H54 (cell line): ENCODE data around the gene H2AZ2.
"Not testable (repeated sequence)": the region's sequence is repeated elsewhere in the genome, so short reads cannot be mapped to it uniquely, and the experiment has no call there.

ENCODE experiments used
- DNase-seq: peaks from one replicate; pipeline ENCODE4 v3.0.0; 2011; ENCODE audit warnings: low spot score, mixed read lengths; ENCODE audit not compliant: insufficient read length
- FAIRE-seq: peaks from 3 replicates; lab custom pipeline; 2011; peaks lifted over from hg19 to GRCh38; lab: Jason Lieb, UNC
- POLR2A ChIP-seq: IDR thresholded peaks from 2 replicates; pipeline ENCODE4 v1.6.1; 2011; ENCODE audit warnings: low read depth, mild to moderate bottlenecking, low read length

Gene H2AZ2

DNA sequence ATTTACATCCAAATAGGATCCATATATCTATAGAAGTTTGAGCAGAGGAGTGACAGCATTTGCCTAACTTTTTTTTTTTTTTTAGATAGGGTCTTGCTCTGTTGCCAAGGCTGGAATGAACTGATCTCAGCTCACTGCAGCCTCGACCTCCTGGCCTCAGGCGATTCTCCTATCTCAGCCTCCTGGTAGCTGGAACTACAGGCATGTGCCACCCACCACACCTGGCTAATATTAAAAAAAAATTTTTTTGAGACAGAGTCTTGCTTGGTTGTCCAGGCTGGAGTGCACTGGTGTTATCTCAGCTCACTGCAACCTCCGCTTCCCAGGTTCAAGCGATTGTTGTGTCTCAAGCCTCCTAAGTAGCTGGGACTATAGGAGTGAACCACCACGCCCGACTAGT lies 36.3 kb downstream of the H2AZ2 start:
- FAIRE-seq (no peak), DNase-seq (no peak)
- TF ChIP-seq POLR2A = no peak

DNA sequence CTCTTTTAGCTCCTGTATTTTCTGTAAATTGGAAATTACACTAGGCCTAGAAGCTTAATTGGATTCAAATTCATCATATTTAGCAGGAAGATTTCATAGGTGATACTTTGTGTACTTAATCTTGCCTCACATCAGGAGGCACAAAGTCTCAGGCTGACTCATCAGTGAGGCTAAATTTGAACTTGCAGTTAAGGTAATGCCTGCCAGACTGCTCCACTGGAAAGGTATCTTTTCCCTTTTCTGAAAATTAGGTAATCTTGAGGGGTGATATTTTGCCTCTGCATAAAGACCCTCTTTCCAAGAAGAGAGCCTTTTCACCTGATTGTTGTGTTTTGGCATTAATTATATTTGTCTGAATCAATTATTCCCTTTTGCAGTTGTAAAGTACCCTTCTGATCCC lies 36.8 kb downstream of the H2AZ2 start:
- DNase-seq (no peak), FAIRE-seq (peak; percentile 89)
- no peak for TF ChIP-seq POLR2A

DNA sequence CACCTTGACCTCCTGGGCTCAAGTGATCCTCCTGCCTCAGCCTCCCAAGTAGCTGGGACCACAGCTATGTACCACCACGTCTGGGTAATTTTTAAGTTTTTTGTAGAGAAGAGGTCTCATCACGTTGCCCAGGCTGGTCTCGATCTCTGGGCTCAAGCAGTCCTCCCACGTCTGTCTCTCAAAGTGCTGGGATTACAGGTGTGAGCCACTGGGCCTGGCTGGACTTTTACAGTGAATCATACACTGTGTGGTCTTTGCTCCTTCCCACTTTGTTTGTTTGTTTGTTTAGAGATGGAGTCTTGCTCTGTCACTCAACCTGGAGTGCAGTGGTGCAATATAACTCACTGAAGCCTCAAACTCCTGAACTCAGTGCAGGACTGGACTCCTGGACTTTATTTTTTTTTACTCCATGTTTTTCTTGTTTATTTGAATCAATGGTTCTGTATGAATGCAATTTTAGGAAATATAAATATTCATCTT lies 38.9 kb downstream of the H2AZ2 start:
- no peak for TF ChIP-seq POLR2A
- FAIRE-seq = no peak
- no peak for DNase-seq

GRCh38 chr7:44805950-44806349 lies 41.9 kb downstream of the H2AZ2 start:
- TF ChIP-seq POLR2A = no peak
- no peak for FAIRE-seq
- DNase-seq = no peak

DNA sequence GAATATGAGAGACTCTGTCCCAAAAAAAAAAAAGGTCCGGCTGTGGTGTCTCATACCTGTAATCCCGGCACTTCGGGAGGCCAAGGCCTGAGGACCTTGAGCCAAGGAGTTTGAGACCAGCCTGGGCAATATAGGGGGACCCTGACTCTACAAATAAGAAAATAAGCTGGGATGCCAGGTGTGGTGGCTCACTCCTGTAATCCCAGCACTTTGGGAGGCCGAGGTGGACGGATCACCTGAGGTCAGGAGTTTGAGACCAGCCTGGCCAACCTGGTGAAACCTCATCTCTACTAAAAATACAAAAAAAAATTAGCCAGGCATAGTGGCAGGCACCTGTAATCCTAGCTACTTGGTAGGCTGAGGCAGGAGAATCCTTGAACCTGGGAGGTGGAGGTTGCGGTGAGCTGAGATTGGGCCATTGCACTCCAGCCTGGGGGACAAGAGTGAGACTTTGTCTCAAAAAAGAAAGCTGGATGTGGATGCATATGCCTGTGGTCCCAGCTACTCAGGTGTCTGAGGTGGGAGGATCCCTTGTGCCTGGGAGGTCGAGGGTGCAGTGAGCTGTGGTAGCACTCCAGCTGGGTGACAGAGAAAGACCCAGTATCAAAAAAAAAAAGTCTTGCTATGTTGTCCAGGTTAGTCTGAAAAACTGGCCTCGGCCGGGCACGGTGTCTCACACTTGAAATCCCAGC lies 43.9 kb downstream of the H2AZ2 start:
- DNase-seq, FAIRE-seq: not testable (repeated sequence)

DNA sequence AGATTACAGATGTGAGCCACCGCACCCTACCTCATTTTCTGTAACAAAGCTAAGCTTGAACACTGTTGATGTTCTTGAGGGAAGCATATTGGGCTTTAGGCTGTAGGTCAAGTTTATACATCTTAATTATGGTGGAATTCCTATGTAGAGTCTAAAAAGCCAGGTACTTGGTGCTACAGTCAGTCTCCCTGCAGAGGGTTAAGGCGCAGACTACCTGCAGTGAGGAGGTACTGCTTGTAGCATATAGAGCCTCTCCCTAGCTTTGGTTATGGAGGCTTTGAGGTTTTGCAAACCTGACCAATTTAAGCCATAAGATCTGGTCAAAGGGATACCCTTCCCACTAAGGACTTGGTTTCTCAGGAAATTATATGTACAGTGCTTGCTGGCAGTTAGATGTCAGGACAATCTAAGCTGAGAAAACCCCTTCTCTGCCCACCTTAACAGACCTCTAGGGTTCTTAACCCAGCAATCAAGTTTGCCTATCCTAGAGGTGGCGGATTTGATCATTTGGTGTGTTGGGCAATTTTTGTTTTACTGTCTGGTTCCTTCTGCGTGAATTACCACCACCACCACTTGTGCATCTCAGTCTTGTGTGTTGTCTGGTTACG lies 45.4 kb downstream of the H2AZ2 start:
- FAIRE-seq (no peak), DNase-seq (no peak)
- no peak for TF ChIP-seq POLR2A

DNA sequence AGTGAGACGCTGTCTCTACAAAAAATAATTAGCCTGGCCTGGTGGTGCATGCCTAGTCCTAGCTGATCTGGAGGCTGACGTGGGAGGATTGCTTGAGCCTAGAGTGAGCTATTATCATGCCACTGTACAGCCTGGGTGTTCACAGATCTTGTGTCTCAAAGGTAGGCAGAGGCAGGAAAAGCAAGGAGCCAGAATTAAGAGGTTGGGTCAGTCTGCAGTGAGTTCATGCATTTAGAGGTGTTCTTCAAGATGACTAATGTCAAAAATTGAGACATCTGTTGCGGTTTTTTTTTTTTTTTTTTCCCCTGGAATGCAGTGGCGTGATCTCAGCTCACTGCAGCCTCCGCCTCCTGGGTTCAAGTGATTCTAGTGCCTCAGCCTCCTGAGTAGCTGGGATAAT lies 46.0 kb downstream of the H2AZ2 start:
- no peak for DNase-seq
- TF ChIP-seq POLR2A = no peak
- no peak for FAIRE-seq

DNA sequence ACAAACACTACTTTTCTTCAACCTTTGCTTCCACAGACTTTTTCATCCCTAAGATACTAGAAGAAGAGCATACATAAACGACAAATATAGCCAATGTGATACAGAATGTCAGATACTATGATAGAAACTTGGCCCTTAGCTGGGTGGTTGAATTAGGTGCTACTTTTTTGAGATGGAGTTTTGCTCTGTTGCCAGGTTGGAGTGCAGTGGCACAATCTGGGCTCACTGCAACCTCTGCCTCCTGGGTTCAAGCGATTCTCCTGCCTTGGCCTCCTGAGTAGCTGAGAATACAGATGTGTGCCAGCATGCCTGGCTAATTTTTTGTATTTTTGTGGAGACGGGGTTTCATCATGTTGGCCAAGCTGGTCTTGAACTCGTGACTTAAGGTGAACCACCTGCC lies 47.9 kb downstream of the H2AZ2 start:
- TF ChIP-seq POLR2A = no peak
- no peak for DNase-seq
- FAIRE-seq = no peak

GRCh38 chr7:44798649-44799305 lies 49.1 kb downstream of the H2AZ2 start:
- no peak for DNase-seq
- no peak for TF ChIP-seq POLR2A
- no peak for FAIRE-seq

GRCh38 chr7:44797329-44798258 lies 50.3 kb downstream of the H2AZ2 start:
- peak; percentile 55 for TF ChIP-seq POLR2A
- FAIRE-seq (no peak), DNase-seq (peak; percentile 86)

- FAIRE-seq (no peak), DNase-seq (peak; percentile 100)
- peak; percentile 96 for TF ChIP-seq POLR2A
Measured at GRCh38 chr7:44796504-44797328, 51.2 kb downstream of the H2AZ2 start, which contains the start of gene PPIA. TSS of gene PPIA (plus strand) at chr7:44796681. CDS start at chr7:44796725, 44 bp downstream.

DNA sequence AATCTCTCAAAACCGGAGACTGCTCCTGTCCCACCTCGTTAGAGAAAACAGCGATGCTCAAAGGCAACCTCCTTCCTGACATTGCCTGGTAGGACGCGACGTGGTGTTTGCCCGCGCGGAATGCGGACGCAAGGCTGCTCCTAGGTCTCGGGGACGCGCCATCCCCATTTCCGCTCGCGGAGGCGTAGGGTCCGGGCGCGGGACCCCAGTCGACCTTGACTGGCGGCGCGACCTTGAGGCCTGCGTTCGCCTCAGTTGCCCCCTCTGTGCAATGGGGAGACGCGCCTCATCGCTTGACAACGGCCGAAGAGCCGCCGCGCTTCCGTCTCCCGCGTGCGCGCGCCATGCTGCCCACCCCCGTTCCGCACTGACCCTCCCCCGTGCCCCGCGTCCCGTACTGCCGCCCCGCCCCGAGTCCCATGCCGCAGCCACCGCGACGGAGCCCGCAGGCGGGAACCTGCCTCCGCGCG lies 51.8 kb downstream of the H2AZ2 start:
- TF ChIP-seq POLR2A = peak; percentile 83
- DNase-seq (peak; percentile 85), FAIRE-seq (no peak)
